T-helper 1 cell treated with Interleukin-12 subunit alpha and Interleukin-12 subunit beta and Interleukin-4 antibody, amounts not matched to agents 30 ng/mL and 1 ng/mL, for 36 hours (primary cell): ENCODE data around the gene NEU3. TPM values are rescaled to one million over a fixed set of nuclear protein-coding genes. Genes with fewer than 3 reads are reported as not detected.
"Not testable (repeated sequence)": the region's sequence is repeated elsewhere in the genome, so short reads cannot be mapped to it uniquely, and the experiment has no call there.

Source experiments
- intact Hi-C: fragments of 100-400 bp; cut with micrococcal nuclease; formaldehyde crosslinking; loops from one replicate; pipeline ENCODE4 v1.15.1; 2024
- total RNA-seq: library from RNA; stranded (reverse); gene quantifications from 2 replicates; pipeline ENCODE4 v1.2.3, GENCODE V29; 2022

The NEU3 gene
- total RNA-seq, 1 donor from 2014 or later = 16.8 TPM

DNA sequence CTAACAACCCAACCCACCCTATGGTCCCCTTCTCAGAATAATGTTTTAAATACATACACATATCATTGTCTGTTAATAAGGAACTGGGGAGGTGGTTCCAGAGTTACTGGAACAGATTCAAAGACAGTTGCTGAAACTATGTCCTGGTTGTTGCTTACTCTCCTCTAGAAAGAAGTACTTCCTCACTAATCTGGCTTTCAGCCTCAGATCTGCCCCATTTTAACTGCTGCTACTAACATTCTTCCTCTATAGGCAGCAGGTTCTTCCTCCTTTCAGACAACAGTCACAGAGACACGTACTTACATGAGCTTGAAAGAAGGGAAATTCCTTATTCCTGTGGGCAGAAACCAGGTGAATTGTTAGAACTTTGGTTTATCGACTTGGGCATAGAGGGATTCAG, 8.1 kb upstream of the NEU3 start:
- intact Hi-C loops = no loop called here

DNA sequence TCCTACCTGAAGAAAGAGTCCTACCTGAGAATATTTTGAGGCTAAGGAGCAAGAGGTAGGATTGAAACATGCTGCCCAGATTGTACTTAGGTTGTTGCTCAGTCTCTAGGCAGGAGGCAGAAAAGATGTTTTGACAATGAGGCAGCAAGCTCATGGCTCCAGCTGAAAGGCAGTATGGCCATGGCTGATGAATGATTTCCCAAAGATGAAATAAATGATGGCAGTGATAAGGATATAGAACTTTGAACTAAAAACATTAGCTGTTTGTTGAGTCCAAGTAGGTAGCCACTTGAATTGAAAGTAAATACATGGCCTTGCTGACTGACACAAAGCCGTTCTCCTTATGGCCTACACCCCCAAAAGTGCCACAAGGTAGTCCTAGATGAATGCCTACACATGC, 6.8 kb upstream of the NEU3 start:
- intact Hi-C loops = no loop called here

DNA sequence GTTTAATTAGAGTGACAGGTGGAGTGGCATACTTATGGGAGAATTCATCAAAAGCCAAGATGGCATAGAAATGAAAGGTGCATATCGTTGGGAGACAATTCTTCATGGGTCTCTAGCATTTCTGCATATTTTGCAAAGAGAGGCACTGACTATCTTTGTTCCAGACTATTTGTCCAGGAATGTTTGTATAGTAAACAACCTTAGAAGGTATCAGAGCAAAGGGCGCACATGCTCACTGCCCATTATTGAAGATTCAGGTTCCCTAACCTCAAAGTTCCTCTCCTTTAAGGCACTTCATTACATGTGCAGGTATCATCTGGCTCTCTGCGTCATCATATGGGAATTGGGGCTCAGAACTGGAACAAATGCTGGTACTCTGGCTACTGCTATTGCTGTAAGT, 4.7 kb upstream of the NEU3 start:
- intact Hi-C loops = no loop called here

DNA sequence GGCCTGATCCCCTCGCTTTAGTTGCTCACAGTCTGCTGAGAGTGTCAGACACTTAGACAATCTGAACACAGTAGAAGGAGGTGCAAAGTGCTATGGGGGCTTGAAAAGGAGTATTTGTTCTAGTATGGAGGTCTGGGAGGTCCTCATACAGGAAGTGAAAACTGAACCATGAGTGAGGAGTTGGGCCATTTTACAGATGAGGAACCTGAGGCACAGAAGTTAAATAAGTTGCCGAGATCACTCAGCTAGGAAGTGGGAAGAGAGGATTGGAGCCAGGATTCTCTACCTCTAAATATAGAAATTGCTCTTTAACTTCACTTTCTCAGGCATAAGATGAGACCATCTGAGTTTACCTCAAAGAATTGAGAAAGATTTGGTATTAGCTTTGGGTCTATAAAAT, 4.0 kb upstream of the NEU3 start:
- intact Hi-C loops = no loop called here

DNA sequence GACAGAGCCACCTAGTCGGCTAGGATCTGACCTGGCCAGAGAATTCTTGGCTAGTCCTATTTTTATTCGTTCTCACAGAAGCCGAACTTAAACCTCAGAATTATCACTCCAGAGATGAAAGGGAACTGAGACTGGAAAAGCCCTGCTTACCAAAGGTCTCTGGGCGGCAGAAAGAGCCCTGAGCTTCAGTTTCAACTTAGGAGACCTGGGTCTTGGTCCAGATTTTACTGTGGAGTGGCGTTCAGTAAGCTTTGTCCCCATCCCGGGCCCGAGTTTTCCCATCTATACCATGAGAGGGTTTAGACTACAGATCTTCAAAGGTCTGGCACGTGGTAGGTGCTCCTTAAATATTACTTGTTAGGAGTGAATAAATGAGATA, 516 bp downstream of the NEU3 start:
- intact Hi-C loops = loop anchor here (1.0 to 2.0 kb wide), 3 partner anchors 154 to 590 kb away; partner anchors contain the start of genes PGM2L1 and RPS3

DNA sequence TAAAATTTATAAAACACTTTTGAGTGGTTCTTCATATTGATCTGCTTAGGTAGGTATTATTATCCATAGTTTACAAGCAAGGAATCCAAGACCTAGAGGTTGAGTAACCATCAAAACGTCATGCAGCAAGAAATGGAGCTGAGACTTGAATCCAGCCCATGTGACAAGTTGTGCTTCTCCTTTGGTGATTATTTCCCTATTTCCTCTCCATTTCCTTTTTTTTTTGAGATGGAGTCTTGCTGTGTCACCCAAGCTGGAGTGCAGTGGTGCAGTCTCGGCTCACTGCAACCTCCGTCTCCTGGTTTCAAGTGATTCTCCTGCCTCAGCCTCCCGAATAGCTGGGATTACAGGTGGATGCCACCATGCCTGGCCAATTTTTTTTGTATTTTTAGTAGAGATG, 1.4 kb downstream of the NEU3 start:
- intact Hi-C loops = not testable (repeated sequence)

DNA sequence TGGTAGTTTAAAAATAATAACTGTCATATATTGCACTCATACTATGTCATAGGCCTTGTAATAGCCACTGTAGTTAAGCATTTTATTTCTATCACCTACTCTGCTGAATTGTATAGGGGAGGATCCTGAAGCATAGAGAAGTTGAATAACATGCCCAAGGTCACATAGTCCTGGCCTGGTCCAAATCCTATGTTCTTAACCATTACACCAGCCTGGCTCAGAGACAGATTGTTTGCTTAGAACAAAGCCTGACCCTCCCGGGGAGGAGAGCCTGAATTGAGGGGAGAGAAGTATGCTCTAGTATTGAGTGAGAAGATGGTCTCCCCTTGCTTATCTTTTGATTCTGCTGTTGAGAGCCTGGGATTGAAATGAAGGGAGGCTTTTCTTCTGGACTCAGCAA, 2.2 kb downstream of the NEU3 start:
- intact Hi-C loops = loop anchor here (1.0 kb wide), 1 partner anchor 251 kb away; no protein-coding TSS in a partner anchor

DNA sequence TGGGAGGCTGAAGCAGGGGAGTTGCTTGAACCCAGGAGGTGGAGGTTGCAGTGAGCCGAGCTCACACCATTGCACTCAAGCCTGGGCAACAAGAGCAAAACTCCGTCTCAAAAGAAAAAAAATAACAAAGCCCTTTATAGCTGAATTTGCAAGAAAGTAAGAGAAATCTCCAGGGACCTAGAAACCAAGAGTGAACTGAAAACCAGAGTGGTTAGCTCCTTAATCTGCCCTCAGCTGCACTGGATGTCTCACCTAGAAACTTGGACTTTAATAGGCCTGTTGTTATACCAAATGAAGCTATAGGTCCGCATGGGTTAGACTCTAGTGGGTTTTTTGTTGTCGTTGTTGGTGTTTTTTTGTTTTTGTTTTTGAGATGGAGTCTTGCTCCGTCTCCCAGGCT, 4.1 kb downstream of the NEU3 start:
- intact Hi-C loops = no loop called here

DNA sequence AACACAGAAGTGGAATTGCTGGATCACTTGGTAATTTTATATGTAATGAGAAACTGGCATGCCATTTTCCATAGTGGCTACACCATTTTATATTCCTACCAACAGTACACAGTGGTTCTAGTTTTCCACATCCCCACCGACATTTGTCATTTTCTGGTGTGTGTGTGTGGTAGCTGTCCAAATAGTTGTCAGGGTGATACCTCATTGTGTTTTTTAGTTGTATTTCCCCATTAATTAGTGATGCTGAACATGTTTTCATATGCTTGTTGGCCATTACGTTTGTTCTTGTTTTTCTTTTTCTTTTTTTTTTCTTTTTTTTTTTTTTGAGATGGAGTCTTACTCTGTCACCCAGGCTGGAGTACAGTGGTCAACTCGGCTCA, 12.2 kb downstream of the NEU3 start:
- intact Hi-C loops = no loop called here

DNA sequence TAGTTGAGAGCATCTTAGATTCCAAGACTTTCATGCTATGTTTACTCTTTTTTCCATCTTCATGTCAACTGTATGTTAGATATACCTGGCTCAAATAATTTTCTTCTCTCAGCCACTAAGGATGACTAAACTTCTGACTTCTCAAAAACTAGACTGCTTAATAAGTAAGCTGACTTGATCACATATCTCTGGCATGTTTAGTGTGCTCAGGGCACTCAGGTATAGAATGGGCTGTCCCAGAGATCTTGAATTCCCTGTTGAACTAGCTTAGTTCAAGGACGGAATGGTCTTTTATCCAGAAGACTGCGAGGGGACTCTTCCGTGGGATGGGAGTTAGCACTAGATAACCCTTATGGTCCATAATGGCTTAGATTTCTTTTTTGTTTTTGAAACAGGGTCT, 13.0 kb downstream of the NEU3 start:
- intact Hi-C loops = no loop called here

DNA sequence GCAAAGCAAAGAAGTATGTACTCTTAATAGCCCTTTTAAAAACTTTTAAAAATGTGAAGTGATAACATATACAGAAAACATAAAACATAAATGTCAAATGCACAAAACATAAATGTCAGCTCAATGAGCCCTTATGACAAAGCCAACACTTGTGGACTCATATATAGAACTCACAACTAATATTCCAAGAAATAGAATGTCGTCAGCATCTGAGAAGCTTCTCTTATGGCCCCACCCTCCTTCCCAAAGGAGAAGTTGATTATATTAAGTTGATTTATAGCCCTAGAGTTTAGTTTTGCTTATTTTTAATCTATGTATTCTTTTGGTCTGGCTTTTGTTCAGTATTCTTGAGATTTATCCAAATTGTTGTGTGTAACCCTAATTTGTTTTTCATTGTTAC, 13.8 kb downstream of the NEU3 start:
- intact Hi-C loops = no loop called here

DNA sequence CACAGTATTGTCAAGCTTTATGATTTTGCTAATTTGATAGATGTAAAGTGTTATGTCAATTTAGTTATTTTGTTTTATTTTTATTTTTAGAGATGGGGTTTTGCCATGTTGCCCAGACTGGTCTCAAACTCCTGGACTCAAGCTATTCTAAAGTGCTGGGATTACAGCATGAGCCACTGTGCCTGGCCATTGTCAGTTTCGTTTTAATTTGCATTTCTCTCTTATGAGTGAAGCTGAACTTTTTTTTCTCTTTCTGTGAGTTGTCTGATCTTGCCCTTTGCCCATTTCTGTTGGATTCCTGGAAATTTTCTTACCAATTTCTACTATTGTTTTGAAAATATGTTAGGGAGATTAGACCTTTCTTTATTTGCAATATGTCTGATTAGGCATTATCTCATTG, 15.5 kb downstream of the NEU3 start:
- intact Hi-C loops = no loop called here

DNA sequence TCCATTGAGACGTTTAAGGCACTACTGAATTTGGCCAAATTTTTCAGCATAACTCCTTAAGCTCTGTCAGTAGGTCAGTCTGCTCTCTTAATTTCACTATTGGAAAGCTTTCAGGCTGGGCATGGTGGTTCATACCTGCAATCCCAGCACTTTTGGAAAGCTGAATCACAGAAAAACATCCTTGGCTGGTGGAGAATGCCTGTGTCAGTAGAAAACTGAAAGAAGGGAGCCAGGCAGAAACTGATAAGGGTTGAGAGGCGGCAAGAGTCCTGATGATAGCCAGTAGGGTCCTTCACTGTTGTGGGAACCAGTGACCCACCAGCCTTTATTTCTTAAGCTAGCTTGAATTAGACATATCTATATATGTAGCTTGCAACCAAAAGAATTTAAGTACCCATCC, 22.6 kb downstream of the NEU3 start:
- intact Hi-C loops = no loop called here

DNA sequence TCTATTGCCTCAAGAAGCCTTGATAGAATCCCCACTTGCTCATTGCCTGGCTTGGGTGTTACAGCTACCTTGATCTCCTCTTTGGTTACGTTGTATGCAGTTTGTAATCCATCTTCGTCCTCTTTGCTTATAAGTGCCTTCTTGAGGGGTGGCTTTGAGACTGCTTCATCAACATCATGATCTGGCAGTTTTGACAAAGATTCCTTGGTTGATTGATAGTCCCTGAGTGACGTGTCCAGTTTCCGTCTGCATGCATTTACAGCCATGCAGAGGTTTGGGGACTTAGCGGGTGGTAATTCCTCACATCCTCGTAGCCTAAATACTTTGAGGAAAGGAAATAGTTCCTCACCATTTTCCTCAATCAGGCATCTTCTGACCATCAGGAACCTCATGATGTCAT, 23.1 kb downstream of the NEU3 start:
- intact Hi-C loops = no loop called here

DNA sequence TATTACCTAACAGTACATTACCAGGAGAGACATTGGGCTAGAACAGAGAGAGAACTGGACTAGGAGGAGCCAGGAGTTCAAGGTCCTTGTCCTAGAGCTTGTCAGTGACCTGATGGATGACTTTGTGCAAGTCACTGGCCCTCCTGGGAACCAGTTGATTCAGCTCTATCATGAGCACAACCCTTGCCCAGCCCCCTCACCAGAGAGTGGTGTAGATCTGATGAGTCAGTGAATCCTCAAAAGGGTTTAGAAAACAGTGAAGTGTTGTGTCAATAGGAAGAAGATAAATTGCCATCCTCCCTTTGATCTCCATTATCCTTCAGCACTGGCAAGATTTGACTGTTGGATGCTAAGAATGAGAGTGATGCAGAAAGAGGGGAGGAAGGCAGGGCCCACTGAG, 24.3 kb downstream of the NEU3 start:
- intact Hi-C loops = no loop called here

DNA sequence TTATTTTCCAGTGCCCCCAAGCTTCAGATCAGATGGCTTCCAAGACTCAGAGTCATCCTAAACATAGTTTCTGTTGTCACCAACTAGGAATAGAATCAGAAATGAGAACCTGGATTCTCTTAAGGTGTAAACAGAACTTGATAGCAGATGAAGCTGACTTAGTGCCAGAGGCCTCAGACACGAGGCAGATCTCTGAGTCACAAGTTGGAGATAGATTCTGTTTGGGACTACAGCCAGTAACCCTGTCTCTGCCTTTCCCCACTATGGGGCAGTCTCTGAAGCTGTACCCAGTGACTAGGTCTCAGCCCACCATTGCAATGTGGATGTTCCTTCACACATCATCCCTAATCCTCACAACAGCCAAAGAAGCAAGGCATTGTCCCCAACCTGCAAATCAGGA, 25.4 kb downstream of the NEU3 start:
- intact Hi-C loops = no loop called here

DNA sequence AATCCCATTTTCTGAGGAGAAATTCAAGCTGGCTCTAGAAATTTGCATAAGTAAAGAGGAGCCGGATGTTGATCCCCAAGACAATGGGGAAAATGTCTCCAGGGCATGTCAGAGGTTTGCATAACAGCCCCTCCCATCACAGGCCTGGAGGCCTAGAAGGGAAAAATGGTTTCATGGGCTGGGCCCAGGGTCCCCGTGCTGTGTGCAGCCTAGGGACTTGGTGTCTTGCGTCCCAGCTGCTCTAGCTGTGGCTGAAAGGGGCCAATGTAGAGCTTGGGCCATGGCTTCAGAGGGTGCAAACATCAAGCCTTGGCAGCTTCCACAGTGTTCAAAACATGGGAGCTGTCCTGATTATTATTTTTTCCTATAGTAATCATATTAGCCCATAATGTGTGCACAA, 30.5 kb downstream of the NEU3 start:
- intact Hi-C loops = not testable (repeated sequence)

DNA sequence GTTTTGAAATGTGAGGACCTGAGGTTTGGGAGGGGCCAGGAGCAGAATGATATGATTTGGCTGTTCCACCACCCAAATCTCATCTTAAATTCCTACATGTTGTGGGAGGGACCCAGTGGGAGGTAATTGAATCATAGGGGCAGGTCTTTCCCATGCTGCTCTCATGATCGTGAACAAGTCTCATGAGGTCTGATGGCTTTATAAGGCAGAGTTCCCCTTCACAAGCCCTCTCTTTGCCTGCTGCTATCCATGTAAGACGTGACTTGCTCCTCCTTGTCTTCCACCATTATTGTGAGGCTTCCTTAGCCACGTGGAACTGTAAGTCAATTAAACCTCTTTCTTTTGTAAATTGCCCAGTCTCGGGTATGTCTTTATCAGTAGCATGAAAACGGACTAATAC, 31.6 kb downstream of the NEU3 start:
- intact Hi-C loops = not testable (repeated sequence)

DNA sequence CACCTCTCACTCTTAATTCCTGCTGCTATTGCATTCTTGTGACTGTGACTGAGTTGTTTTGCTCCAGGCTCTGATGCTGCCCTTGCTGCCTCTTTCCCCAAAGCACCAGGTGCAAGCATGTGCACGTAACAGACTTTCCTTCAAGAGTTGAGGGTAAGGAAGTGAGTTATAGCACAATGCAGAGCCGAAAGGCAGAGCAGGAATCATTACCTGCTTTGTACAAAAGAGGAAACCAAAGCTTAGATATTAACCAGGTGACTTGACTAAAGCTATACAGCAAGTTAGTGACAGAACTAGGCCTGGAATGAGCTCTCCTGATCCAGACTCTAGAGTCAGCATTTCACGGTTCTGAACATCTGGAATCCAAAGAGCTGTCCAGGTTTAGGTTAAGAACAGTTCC, 33.6 kb downstream of the NEU3 start:
- intact Hi-C loops = loop anchor here (2.0 kb wide), 1 partner anchor 119 kb away; no protein-coding TSS in a partner anchor

DNA sequence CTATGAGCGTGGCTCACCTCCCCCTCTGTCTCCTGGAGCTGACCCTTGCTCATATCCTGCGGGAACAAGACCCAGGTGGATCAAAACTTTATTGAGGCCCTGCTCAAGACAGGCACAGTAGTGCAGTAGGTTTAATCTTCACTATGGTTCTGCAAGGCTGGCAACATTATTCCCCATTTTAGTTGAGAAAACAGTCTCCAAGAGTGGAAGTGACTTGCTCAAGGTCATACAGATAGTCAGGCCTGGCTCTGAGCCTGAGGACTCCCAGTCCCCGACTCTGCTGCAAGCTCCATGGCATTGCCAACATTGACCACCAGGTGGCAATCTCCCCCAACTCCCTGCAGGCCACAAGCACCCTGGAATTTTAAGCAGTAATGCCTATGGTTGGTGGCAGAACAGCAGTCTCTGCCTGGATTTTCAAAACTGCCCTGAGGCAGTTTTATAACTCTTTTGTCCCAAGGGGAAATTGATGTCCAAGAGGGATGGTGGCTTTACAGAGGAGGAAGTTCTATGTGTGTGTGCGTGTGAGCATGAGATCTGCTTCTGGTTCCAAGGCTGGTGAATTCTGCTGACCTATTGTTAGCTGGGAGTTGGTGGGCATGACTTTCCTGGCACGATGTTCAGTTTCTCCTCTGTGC, 34.1 kb downstream of the NEU3 start:
- intact Hi-C loops = loop anchor here (1.0 to 2.0 kb wide), 5 partner anchors 94 to 225 kb away; no protein-coding TSS in a partner anchor

DNA sequence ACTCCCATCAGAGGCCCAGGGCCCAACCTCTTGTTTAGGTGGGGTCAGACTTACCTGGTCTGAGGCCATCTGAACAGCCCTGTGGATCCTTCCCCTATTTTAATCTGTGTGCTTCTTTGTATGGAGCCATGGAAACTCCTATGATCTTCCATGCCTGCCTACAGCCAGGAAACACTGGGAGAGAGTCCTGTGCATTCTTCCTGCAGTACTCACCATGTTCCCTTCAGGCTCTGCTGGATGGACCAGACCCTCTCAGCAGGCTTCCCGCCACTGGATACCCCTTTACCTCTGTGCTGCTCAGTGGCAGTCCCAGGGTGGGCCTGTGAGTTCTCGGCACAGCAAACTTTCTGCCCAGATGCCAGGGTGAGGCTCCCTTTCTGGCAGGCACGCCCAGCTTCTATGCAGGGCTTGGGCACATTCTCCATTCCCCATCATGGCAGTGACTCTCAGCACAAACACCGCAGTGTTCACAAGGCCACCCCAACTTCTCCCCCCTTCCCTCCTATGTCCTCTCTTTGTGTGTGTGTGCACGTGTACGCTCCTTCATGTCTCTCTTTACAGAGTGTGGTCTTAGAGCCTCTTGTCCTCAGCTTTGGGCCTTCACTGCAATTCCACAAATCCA, 34.8 kb downstream of the NEU3 start:
- intact Hi-C loops = loop anchor here (1.0 to 2.0 kb wide), 5 partner anchors 94 to 225 kb away; no protein-coding TSS in a partner anchor

DNA sequence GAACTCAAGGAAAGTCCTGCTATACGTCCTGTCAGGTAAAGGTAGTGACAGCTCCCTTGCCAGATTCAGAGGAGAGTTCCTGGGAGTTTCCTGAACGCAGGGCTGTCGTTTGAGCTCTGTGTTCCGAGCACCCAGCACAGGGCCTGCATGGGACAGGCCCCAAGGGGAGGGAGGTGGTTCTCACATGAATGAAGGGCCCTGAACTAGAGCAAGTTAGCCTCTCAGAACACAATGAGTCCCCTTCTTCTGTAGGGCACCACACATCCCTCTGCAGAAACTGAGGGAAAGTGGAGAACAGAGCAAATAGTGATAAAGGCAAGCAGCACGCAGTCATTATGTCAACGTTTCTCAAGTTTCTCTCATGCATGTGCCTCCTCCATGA, 35.3 kb downstream of the NEU3 start:
- intact Hi-C loops = no loop called here

DNA sequence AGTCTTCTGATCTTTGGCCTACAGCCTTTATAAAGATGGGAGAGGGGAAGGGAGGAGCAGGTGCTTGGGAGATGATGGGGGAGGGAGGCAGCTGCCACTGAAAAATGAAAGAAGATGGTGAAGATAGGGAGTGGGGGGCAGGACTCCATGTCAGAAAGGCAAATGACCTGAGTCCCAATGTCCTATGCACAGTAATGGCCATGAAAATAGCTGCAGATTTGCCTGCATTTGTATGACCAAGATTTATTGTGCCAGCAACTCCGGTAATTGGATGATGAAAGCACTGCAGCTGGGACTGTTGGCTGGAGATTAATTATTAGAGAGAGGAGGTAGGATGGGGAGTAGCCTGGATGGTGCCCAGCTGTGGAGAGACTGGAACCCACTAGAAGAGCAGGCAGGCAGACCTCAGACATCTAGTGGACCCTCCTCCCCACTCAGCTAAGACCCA, 36.1 kb downstream of the NEU3 start:
- intact Hi-C loops = no loop called here
